HG02938 (cell line): ENCODE measurements around the gene ARMC9.
"Not testable (repeated sequence)": the region's sequence is repeated elsewhere in the genome, so short reads cannot be mapped to it uniquely, and the experiment has no call there.

Source experiments
- ATAC-seq: cut with Tn5 transposase; IDR thresholded peaks from one replicate; pipeline ENCODE4 v1.9.1; 2021; ENCODE audit warnings: mild to moderate bottlenecking, moderate library complexity; ENCODE audit not compliant: unreplicated experiment

The ARMC9 gene

DNA sequence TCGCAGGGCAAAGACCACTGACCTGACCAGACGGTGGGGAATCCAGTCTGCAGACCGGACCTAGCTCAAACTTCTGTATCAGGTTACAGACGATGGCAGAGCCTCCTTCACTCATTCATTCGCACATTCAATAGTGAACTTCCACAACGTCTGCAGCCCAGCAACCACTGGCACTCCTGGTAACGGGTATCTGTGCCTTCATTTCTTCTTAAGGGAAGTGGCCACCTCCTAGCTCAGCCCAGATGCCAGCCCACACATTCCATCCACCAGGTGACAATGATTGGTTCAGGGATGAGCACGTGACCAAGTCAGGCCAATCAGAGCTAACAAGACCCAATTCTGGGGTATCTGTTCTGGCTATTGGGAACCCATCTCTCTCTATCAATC, 15.9 kb upstream of the ARMC9 start:
- no peak for ATAC-seq

DNA sequence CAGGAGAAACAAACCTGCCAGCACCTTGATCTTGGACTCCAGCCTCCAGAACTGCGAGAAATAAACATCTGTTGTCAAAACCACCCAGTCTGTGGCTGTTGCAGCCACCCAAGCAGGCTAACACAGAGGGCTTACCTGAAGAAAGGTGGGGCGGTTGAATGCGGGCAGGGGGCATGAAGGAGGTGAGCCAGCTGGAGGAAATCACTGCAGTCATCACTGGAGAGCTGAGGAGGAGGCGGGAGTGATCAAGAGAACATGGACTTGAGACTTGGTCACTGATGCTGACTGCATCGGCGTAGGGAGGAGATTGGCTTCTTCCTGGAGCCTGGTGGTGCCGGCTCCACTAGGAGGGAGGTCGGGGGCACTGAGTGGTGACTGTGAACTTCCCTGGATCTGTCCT, 14.6 kb upstream of the ARMC9 start:
- ATAC-seq: no peak

DNA sequence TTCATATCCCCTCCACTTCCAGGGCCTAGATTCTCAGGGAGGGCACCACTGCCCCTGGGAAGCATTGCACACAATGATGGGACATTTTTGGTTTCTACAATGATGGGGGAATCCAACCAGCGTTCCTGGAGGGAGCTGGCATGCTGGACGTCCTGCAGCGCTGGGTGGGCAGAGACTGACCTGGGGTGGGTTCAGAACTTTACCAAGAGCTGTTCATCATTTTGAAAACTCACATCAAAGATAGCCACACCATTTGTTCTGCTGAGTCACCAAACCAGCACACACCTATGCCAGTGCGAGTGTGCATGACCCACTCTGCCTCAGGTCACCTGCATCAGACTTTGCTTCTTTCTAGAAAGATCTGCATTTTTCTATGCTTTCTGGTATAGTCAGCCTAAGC, 14.1 kb upstream of the ARMC9 start:
- no peak for ATAC-seq

DNA sequence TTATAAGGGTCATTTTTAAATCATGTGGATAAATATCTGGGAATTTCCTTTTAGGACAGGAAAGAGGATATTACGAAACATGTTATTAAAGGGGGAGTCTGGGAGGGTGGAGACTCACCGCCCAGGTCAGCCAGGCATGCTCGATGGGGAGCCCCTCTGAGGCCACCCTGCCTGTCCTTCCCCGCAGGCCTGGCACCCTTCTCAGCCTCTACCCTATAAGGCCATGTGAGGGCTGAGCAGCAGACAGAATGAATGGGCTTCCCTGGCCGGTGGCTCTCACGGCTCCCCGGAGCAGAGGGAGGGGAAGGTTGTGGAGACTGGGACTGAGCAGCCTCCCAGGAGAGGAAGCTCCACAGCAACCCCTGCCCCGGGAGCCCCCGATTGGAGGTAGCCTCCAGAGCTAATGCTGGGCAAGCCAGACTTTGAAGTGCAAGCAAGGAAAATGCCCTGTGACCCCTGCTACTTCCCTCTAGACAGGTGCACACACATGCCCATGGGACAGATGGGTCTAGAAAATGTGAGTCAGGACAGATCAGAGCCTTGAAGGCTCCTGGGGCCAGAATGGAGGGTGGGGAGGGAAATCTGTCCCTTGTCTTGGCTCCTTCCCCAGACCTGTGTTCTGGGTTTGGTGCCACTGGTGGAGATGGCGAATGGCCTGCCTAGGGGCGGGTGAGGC, 13.2 kb upstream of the ARMC9 start:
- ATAC-seq: no peak

DNA sequence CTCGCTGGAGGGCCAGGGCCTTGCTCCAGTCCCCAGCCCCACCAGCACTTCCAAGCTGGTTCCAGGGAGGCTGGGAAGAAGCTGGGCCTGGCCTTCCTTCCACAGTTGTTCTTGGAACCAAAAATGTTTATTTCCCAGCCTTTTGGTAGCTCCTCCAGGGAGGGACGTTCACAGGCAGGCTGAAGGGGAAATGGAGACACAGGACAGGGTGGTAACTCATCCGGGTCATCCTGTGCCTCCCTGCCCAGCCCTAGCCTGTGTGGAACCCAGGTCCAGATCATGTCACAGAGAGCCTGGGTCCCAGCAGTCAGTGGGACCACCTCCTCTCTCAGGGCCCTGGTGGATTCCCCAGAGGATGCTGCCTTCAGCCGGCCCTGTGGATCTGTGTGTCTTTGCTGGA, 12.5 kb upstream of the ARMC9 start:
- no peak for ATAC-seq

DNA sequence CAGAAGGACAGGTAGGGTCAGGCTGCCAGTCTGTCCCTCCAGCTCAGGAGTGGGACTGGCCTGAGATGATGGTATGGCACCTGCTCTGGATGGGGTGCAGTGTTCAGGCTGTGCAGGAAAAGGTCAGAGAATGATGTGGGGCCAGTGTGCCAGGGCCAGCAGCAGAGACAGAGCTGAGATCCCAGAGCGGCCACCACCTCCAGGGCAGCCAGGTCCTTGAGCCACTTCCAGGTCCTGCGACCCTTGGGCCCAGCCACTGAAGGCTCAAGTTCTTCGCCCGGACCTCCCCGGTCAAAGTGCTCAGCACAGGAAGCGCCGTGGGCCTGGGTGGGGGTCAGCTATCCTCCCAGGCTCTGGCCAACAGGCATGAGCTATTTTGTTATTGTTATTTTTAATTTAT, 12.1 kb upstream of the ARMC9 start:
- no peak for ATAC-seq

DNA sequence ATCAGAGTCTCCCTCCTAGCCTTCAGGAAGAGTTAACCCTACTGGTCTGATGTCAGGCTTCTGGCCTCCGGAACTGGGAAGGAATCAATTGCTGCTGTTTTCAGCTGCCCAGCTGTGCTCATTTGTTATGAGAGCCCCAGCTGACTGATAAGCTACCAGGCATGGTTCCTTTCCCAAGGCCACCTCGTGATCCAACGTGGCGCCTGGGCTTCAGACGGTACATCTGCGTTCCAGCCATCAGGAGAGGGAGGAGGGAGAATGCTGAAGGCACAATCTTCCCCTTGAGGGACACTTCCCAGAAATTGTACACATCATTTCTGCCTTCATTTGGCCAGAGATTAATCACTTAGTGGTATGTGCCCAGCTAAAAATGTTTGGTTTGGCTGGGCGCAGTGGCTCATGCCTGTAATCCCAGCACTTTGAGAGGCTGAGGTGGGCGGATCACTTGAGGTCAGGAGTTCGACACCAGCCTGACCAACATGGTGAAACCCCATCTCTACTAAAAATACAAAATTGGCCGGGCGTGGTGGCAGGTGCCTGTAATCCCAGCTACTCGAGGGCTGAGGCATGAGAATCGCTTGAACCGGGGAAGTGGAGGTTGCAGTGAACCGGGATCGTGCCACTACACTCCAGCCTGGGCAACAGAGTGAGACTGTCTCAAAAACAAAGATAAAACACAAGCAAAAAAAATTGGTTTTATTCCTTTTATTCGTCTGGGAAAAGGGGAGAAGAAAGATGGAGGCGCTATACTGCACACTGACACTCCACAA, 10.5 kb upstream of the ARMC9 start:
- ATAC-seq: no peak

DNA sequence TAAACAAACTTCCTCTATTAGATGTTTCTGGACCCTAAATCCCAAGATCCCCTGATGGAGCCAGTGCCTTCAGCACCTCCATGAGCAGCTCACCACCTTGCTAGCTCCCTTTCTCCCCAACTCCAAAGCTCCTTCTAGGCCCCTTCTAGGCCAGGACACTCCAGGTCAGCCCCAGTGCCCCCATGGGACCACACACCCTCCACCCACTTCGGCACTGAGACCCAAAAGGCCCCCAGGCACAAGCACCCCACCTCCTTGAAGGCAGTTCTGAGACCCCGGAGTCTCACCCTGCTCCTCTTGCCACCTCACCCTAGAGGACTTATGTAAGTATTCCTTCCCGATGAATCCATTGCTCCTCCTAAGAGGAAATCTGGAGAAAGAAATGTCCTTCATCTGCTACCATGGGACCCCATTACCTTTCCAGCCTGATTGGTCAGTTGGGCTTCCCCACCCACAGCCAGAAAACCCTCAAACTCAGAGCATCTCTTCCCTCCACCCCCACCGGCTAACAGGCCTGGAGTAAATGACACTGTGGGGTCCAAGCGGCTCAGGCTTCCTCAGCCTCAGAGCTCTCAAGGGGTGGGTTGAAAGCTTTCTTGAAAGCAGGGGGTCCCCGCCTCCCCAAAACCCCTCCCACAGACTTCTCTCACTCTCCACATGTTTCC, 9.8 kb upstream of the ARMC9 start:
- no peak for ATAC-seq

DNA sequence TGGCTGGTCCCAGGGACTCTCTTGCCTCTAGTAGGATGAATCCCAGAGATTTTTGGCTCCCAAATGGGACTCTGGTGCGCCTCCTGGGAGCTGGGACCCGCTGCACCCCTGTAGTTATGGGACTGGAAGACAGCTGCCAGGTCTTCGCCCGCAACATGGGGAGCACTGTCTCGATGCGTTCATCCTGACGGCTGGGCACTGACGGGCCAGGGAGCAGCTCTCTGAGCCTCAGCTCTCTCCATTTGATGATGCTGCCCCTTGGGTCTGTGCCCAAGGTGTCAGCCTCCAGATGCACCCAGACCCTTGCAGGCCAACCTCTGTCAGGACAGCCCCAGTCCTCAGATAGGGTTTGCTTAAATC, 9.3 kb upstream of the ARMC9 start:
- ATAC-seq: no peak

DNA sequence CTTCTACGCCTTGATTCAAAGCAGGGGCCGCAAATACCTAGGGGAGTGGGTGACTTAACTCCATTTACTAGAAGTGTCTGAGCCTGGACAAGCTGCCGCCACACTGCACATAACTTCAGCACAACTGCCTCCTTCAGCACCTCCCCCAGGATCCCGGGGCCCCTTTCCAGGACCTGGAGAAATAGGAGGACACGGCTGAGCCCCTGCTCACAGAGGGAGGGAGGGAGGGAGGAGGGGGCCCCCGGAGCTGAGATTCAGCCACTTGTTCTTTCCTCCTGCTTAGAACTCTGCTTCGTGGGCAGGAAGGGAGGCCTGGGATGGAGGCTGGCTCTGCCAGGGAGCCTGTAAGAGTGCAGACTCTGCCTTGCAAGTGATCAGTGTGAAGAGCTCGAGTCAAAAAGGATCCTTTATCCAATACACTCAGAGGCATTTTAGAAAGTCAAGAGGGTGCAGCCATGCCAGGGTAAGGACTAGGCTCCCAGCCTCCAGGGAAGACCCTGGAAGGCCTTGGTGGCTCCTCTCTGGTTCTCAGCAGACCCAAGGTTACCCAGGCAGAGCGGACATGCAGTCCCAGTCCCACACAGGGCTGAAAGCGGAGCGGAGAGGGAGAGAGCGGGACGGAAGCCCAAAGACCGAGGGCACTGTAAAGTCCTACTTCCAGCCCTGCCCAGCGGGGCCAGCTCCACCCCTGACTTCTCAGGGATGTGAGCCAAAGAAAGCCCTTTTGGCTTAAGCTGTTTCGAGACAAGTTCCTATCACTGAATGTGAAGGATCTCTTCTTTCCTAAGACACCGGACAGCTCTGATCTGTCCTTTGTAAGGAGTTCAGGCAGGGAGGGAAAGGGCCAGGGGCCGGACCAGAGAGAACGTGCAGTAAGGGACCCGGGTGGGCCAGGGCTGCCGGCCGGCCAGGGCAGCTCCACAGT, 8.6 kb upstream of the ARMC9 start:
- no peak for ATAC-seq

DNA sequence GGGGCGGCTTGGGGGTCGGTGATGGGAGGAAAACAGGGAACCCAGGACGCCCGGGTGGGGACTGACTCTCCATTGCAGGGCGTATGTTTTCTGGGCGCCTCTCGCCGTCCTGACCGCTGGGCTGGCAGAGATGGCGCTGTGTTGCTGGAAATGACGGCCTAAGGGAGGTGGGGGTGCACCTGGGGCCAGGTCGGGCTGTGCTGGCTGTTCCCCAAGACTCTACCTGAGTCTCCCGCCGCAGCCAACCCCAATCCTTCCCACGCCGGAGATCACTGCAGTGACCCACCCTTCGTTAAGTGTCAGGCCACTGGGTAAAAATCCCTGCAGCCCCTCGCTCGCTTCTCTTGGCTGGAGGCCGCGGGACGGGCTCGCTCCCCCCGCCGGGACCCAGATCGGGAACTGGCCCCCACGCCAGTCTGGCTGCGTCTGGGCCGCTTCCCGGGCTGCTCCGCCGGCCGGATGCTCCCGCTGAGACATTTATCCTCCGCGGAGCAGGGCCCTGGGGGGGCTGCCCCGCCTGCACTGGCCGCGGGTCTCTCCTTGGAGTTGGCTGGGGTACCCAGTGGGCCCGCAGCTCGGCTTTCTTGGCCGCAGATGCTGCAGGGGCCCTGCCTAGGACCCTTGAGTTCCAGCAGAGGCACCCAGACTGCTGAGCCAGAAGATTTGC, 7.8 kb upstream of the ARMC9 start:
- no peak for ATAC-seq

DNA sequence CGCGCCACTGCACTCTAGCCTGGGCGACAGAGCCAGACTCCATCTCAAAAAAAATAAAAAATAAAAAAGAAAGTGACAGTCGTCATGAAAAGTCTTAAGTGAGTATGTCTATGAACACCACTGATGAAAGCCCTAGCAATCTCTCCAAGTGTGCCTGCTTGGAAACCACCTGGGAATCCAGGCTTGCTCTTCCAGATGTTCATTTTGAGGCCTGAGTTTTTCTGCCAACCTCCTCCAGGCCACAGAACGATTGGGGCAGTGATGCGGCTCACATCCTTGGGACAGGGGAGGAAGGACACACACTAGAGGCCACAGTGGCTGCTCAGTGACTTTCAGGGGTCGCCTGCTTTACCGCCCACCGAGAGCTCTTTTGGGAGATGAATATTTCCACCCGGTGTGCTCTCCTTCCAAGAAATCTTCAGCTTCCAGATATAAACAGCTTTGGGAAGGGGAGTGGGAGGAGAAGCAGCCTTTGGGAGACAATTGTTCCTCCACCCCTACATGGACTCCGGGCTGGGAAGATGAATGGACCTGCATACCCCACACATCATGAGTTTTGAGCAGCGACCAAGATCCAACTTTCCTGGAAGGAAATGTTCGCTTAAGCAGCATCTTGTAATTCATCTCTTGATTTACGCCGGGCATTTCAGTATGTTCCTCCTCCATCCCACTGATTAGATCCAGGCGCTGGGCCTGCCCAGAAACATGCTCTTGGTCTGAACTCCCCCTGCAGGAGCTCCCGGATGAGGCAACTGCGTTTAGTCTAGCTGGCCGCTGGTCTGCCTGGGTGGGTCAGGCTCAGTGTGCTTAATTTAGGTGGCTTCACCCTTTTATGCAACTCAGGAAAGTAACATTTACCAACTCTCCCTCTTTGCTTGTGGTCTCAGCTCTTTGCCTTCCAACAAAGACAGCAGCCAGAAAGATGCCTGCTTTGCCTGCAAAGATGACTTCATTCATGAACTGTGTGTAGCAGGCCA, 6.2 kb upstream of the ARMC9 start:
- no peak for ATAC-seq

DNA sequence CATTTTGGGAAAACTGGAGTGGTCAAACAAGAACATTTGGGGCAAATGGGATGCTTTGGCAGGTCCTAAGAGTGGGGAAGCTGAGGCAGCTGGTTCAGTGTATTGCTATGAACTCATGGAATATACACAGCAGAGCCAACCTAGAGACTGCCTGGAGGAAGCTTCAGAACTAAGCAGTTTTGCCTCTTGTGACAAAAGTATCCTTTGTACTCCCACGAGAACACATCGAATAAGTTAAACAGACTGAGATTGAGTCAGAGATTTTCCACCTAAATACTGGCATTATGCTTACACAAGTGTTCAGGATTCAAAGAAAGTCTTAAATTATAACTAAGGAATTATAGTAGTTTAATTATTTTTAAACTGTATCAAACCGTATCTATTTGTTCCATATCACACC, 5.2 kb upstream of the ARMC9 start:
- no peak for ATAC-seq

DNA sequence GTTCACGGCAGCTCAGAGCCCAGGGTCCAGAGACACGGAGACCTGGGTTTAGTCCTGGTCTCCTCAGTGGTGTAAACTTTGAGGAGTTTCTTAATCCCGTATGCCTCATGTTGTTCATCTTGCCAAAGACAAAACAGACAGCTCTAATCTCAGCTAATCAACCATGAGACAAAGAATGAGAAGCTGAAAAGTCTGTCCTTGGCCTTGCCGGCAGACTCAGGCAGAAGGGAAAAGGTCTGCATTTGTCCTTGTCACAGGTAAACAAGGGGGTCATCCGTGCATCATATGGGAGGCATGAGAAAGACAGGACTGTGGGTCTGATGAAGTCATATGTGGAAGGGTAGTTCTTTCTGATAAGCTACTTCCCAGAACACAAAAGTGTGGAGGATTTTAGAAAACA, 1.8 kb upstream of the ARMC9 start:
- ATAC-seq: no peak

DNA sequence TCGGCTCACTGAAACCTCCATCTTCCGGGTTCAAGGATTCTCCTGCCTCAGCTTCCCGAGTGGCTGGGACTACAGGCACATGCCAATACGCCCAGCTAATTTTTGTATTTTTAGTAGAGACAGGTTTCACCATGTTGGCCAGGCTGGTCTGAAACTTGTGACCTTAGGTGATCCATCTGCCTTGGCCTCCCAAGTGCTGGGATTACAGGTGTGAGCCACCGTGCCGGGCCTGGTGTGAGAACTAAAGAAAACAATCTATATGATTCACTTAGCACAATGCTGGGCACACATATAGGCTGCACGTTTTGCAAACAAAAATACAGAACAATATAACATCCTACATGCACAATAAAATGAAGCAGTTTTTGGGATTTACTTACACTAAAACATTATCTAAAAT, 1.2 kb upstream of the ARMC9 start:
- ATAC-seq: not testable (repeated sequence)

DNA sequence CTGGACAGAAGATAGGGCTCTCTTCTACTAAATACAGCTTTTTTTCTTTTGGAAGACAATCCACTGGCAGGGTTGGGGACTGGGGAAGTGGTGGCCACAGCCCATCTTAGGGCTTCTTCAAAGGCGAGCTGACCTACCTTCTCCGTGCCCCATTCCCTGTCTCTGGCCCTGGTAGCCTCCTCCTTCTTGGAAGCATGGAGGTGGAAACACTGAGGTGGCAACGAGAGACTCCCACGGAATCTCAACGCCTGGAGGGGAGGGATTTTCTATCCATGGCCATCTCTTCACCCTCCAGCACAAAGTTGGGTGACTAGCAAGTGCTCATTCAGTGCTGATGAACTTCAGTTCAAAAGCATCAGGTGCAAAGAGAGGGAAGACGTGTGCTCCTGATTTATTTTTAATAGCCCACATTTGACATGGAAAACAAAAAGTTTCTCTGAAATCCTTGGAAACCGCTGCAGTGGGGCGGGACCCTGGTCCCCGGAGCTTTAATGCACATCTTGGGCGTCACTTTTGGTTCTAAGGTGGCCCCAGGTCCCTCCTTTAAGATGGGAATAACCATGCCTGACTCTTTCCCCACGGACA, 633 bp upstream of the ARMC9 start:
- ATAC-seq: no peak

DNA sequence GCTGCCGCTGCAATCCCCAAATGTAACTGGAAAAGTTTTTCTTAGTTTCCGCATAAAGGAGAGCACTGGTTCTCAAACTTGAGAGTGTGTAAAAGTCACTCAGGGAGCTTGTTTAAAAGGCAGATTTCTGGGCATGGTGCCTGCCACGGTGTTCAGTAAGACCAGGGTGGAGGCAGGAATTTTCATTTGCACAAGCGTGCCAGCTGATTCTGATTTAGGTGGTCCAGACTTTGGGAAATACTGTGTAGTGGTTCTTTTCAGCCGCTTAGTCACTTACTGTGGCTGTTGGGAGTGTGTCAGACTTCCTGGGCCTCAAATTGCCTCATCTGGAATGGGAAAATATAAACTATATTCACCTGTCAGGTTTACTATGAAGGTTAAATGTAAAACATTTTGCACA, 788 bp downstream of the ARMC9 start:
- no peak for ATAC-seq

DNA sequence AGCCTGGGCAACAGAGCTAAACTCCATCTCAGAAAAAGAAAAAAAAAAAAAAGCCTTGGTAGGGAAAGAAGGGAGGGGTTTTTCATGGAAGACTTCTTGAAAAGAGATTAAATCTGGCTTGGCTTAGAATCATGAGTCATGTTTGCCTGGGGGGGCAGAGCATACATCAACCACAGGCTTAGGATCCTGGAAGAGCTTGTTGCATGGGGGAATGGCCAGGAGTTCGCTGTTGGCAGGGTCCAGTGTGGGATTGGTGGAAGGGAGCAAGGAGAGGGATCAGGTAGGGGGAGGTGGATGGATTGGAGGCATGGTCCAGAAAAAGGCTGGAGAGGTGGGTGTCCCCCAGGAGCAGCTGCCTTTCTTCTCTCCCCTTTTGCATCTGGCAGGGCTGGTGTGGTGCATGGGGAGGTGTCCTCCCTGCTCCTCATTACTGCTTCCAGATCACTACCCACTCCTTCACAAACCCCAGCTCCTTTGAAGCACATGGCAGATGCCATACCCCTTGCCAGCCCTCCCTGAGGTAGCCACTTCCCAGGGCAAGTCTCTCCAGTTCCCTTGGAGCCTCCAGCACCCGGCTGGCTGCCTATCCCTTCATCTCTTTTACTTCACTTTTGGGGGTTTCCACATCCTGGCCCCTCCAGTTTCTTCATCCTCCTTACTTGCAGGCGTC, 2.5 kb downstream of the ARMC9 start:
- ATAC-seq: no peak

DNA sequence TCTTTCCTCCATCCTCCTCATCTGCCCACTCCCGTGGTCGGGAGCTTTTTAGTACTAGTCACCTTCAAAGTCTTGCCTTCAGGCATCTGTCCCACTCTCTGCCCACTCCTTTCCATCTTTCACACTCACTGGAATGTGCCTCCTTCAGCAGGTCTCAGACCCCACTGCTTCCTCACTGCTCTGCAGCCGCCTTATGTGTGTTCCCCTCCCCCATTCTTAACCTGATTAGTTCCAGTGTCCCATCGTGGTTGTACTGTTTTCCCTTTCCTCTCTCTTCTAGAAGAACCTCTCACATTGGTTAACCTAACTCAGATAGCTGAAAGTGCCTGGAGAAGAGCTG, 3.0 kb downstream of the ARMC9 start:
- no peak for ATAC-seq
